Lower leg skin (tissue), 4 donors: ENCODE results near the gene DTD1. TPM values are rescaled to one million over a fixed set of nuclear protein-coding genes. Genes with fewer than 3 reads are reported as not detected.

Experiments used
- DNase-seq, 2 donors: peaks; one replicate each; pipeline ENCODE4 v3.0.0-alpha.2; 2019; ENCODE audit warnings: low spot score in 2 of 2
- H3K4me3 ChIP-seq: fragments of 200-600 bp; sonication (generic); 2 replicates; pipeline ENCODE4 v1.5.1; 2017; ENCODE audit warnings: mild to moderate bottlenecking, low read depth; ENCODE audit not compliant: poor library complexity, severe bottlenecking
- POLR2A ChIP-seq, 2 donors: fragments of 450-650 bp; IDR thresholded peaks; one replicate each; pipeline ENCODE4 v1.6.1; 2016 to 2017; ENCODE audit warnings: antibody characterized with exemption in 2 of 2, mild to moderate bottlenecking in 1 of 2, moderate library complexity in 1 of 2
- WGBS, 2 donors: methylation state at CpG; one replicate each; pipeline ENCODE4 v1.1.5; 2018; 5-methylcytosine and 5-hydroxymethylcytosine counted together
- intact Hi-C: fragments of 100-400 bp; cut with DNase I; formaldehyde crosslinking; loops from one replicate; pipeline ENCODE4 v1.15.0; 2023; ENCODE audit warnings: low total_unique reads
- total RNA-seq, 4 donors: library from RNA; depleted of rRNA; stranded (reverse); fragments of >200 nt; gene quantifications; one replicate each; pipeline ENCODE4 v1.1.0, GENCODE V29; 2016
- TF ChIP-seq, protein P1 (sequence below), 3 donors: fragments of 450-650 bp; IDR thresholded peaks; one replicate each; pipeline ENCODE4 v1.5.1; 2016; ENCODE audit warnings: antibody characterized with exemption in 3 of 3, mild to moderate bottlenecking in 3 of 3, moderate library complexity in 2 of 3

DTD1 gene, protein sequence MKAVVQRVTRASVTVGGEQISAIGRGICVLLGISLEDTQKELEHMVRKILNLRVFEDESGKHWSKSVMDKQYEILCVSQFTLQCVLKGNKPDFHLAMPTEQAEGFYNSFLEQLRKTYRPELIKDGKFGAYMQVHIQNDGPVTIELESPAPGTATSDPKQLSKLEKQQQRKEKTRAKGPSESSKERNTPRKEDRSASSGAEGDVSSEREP
- 10 to 100 TPM; 21.7 to 41.8 (median 39.8) TPM for total RNA-seq

DNA sequence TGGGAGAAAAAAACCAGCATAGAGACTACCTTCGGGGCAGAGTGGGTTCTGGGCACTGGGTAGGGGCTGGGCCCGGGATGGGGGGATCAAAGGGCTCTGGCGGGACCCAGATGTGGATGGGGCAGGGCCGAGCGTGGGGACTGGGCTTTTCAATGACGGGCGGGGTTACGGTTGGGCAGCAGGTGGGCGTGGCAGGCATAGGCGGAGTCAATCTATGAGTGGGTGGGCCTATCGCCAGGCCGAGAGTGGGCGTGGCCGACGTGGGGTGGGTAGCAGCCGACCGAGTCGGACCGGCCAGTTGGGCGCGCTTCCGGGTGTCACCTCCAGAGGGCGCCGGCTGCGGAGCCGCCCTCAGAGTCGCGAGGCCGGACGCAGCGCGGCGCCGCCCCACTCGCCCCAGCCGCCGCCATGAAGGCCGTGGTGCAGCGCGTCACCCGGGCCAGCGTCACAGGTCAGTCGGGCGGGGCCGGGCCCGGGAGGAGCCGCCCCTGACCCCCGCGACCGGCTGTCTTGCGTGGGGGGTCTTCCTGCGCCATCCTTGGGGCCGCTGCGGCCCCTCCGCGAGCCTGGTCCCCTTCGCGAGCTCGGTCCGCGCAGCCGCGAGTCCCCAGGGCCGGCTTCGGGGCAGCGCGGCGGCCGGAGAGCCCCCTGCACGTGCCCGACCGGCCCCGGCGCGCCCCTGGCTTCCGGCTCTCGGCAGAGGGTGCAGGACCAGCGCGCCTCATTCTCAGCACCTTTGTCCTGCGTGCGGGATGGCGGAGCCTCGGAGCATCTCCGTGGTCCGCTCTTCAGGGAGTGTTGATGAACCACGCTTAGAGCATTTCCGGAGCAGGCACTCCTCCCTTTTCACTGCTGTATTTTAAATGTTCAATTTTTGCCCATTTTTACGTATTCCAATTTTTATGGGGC lies at the start of gene DTD1:
TSS of gene DTD1 (plus strand) at position 390 of the 909 bp plus-strand sequence. CDS start at position 409, 19 bp downstream.
- intact Hi-C loops: no loop called here
- no peak for TF ChIP-seq POLR2A (IDR thresholded peaks at IDR 0.05)
- TF ChIP-seq, protein P1, sequence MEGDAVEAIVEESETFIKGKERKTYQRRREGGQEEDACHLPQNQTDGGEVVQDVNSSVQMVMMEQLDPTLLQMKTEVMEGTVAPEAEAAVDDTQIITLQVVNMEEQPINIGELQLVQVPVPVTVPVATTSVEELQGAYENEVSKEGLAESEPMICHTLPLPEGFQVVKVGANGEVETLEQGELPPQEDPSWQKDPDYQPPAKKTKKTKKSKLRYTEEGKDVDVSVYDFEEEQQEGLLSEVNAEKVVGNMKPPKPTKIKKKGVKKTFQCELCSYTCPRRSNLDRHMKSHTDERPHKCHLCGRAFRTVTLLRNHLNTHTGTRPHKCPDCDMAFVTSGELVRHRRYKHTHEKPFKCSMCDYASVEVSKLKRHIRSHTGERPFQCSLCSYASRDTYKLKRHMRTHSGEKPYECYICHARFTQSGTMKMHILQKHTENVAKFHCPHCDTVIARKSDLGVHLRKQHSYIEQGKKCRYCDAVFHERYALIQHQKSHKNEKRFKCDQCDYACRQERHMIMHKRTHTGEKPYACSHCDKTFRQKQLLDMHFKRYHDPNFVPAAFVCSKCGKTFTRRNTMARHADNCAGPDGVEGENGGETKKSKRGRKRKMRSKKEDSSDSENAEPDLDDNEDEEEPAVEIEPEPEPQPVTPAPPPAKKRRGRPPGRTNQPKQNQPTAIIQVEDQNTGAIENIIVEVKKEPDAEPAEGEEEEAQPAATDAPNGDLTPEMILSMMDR (IDR thresholded peaks at IDR 0.05): no peak
- peak within 1 kb of the TSS; percentile 87 for H3K4me3 ChIP-seq
- DNase-seq: peak; percentile 88 to 98
- WGBS, 2 donors: 0% methylated on average over 26 to 41 of the region's 88 CpGs

DNA sequence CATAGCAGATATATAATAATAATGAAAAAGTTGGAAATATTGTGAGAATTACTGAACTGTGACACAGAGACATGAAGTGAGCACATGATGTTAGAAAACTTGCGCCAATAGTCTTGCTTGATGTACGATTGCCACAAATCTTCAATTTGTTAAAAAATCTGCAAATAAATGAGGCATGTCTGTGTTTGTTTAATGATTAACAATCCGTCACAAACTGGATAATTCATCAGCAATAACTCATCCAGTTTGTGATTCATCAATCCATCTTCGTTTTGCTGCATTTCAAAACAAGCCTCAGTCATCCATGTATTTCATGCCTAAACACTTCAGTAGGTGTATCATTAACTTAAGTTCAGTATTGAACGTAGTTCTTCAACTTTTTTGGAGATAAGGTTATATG lies 46.1 kb upstream of the DTD1 start:
- 76 to 77% methylated on average over 5 of the region's 5 CpGs for WGBS, 2 donors
- H3K4me3 ChIP-seq: no peak overlapping the region
- intact Hi-C loops: no loop called here
- DNase-seq: no peak
- TF ChIP-seq POLR2A (IDR thresholded peaks at IDR 0.05): no peak
- TF ChIP-seq, protein P1 (IDR thresholded peaks at IDR 0.05): no peak

DNA sequence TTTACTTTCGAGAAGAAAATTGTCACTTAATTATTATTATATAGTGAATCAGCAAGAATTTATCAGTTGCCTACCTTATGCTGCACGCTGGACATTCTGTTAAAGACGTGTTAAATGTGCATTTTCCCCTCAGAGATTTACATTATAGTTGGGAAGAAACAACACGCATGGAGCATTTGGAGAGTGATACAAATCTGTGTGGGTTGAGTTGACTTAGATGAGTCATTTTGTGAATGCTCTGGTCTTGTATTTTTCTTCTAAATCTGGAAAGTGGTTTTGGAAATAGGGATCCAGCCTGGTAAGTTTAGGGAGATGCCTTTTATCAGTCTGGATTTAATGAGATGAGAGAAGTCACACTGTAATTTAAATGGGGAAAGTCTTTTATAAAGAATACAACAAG lies 44.6 kb upstream of the DTD1 start:
- H3K4me3 ChIP-seq: no peak overlapping the region
- 92 to 95% methylated on average over 4 of the region's 4 CpGs for WGBS, 2 donors
- TF ChIP-seq, protein P1 (IDR thresholded peaks at IDR 0.05): no peak
- no peak for TF ChIP-seq POLR2A (IDR thresholded peaks at IDR 0.05)
- intact Hi-C loops: no loop called here
- no peak for DNase-seq

DNA sequence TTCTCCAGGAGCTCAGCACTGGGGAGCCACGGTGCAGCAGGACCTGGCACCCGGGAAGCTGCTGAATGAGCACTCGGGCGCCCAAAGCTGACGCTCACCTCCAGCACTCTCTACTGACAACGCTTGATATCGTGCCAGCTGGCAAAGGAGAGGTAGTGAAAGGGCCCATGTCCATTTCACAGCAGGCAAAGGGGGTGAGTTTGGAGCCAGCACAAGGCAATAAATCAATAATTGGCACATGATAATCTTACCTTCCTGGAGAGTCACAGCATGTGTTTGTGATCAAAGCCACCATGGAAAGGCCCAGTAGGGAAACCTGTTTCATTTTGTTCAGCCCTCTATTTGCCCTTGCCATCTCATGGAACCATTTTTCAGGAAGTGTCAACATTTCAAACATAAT lies 43.9 kb upstream of the DTD1 start:
- no peak for TF ChIP-seq POLR2A (IDR thresholded peaks at IDR 0.05)
- TF ChIP-seq, protein P1 (IDR thresholded peaks at IDR 0.05): no peak
- intact Hi-C loops: no loop called here
- no peak for DNase-seq
- 85 to 86% methylated on average over 7 of the region's 7 CpGs for WGBS, 2 donors
- no peak overlapping the region for H3K4me3 ChIP-seq

DNA sequence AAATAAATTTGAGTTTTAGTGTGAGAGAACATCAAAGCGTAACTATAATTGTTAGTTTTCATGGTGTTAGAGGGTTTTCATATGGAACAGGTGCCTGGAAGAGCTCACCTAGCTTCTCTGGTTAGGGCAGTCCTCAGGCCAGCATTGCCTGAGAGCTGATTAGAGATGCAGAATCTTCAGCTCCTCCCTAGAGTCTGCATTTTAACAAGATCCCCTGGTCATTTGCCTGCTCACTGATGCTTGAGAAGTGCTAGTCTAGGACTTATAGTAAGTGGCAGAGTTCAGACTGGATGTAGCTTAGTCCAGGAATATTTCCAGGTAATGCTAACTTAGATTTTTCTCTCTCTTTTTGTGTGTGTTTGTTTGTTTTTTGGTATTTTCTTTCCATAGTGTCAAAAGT lies 42.3 kb upstream of the DTD1 start:
- TF ChIP-seq, protein P1 (IDR thresholded peaks at IDR 0.05): no peak
- TF ChIP-seq POLR2A (IDR thresholded peaks at IDR 0.05): no peak
- no peak for DNase-seq
- no peak overlapping the region for H3K4me3 ChIP-seq
- intact Hi-C loops: no loop called here
- WGBS, 2 donors: 94 to 100% methylated on average over 1 of the region's 1 CpG
